ENCODE results near the gene DCDC2C. TPM values are rescaled to one million over a fixed set of nuclear protein-coding genes. Genes with fewer than 3 reads are reported as not detected.

The DCDC2C gene
- total RNA-seq, 1 donor from 2014 or later = not detected

- TF ChIP-seq CTCF (IDR thresholded peaks at IDR 0.05; ENCODE audit: unreplicated experiment) = no peak
- Mint-ChIP-seq H3K4me1 (no peaks in the 10 kb centered on the region), H3K36me3 (no peaks in the 10 kb centered on the region)
Observed at GRCh38 chr2:3870222-3870621, 166.8 kb downstream of the DCDC2C start.

GRCh38 chr2:3871002-3871401 is 167.6 kb downstream of the DCDC2C start:
- TF ChIP-seq CTCF (IDR thresholded peaks at IDR 0.05; ENCODE audit: unreplicated experiment) = no peak
- H3K4me1 Mint-ChIP-seq = no peaks in the 10 kb centered on the region
- no peak overlapping the region for H3K4me3 Mint-ChIP-seq
- peaks cover 2% of the 10 kb centered on the region for H3K27me3 Mint-ChIP-seq (ENCODE audit: low read depth)
- H3K9me3 Mint-ChIP-seq = no peaks in the 10 kb centered on the region
- no peaks in the 10 kb centered on the region for H3K36me3 Mint-ChIP-seq
- no peak for DNase-seq (ENCODE audit: low spot score in 2 of 2, unreplicated experiment in 2 of 2)
- no peak overlapping the region for H3K27ac Mint-ChIP-seq

More at GRCh38 chr2:3870222-3870621, 166.8 kb downstream of the DCDC2C start:
- Mint-ChIP-seq H3K27ac (no peak overlapping the region), H3K27me3 (ENCODE audit: low read depth) (no peaks in the 10 kb centered on the region), H3K9me3 (no peaks in the 10 kb centered on the region), H3K4me3 (no peak overlapping the region)
- DNase-seq (ENCODE audit: low spot score in 2 of 2, unreplicated experiment in 2 of 2) = no peak

- H3K27ac Mint-ChIP-seq = no peak overlapping the region
- no peak for TF ChIP-seq CTCF (IDR thresholded peaks at IDR 0.05; ENCODE audit: unreplicated experiment)
- H3K27me3 Mint-ChIP-seq (ENCODE audit: low read depth) = peaks cover 7% of the 10 kb centered on the region
- H3K4me1 Mint-ChIP-seq = no peaks in the 10 kb centered on the region
- no peaks in the 10 kb centered on the region for H3K9me3 Mint-ChIP-seq
- no peak overlapping the region for H3K4me3 Mint-ChIP-seq
- H3K36me3 Mint-ChIP-seq = no peaks in the 10 kb centered on the region
- DNase-seq (ENCODE audit: low spot score in 2 of 2, unreplicated experiment in 2 of 2) = no peak
Observed at GRCh38 chr2:3872451-3872850, 169.1 kb downstream of the DCDC2C start.

- no peak for TF ChIP-seq CTCF (IDR thresholded peaks at IDR 0.05; ENCODE audit: unreplicated experiment)
- H3K4me1 Mint-ChIP-seq = no peaks in the 10 kb centered on the region
- H3K27me3 Mint-ChIP-seq (ENCODE audit: low read depth) = peaks cover 13% of the 10 kb centered on the region
- no peak overlapping the region for H3K27ac Mint-ChIP-seq
- DNase-seq (ENCODE audit: low spot score in 2 of 2, unreplicated experiment in 2 of 2) = no peak
- no peak overlapping the region for H3K4me3 Mint-ChIP-seq
- H3K9me3 Mint-ChIP-seq = no peaks in the 10 kb centered on the region
- H3K36me3 Mint-ChIP-seq = no peaks in the 10 kb centered on the region
Observed at GRCh38 chr2:3873899-3874298, 170.5 kb downstream of the DCDC2C start.

GRCh38 chr2:3876221-3876620 is 172.8 kb downstream of the DCDC2C start:
- H3K27ac Mint-ChIP-seq = no peak overlapping the region
- H3K4me1 Mint-ChIP-seq = no peaks in the 10 kb centered on the region
- TF ChIP-seq CTCF (IDR thresholded peaks at IDR 0.05; ENCODE audit: unreplicated experiment) = no peak
- H3K27me3 Mint-ChIP-seq (ENCODE audit: low read depth) = peaks cover 22% of the 10 kb centered on the region
- DNase-seq (ENCODE audit: low spot score in 2 of 2, unreplicated experiment in 2 of 2) = no peak
- no peaks in the 10 kb centered on the region for H3K36me3 Mint-ChIP-seq
- no peak overlapping the region for H3K4me3 Mint-ChIP-seq
- peaks cover 4% of the 10 kb centered on the region for H3K9me3 Mint-ChIP-seq

GRCh38 chr2:3876685-3877084 is 173.3 kb downstream of the DCDC2C start:
- Mint-ChIP-seq H3K4me3 (no peak overlapping the region), H3K9me3 (peaks cover 7% of the 10 kb centered on the region), H3K4me1 (no peaks in the 10 kb centered on the region), H3K36me3 (no peaks in the 10 kb centered on the region), H3K27ac (no peak overlapping the region), H3K27me3 (ENCODE audit: low read depth) (peaks cover 22% of the 10 kb centered on the region)
- DNase-seq (ENCODE audit: low spot score in 2 of 2, unreplicated experiment in 2 of 2) = no peak
- no peak for TF ChIP-seq CTCF (IDR thresholded peaks at IDR 0.05; ENCODE audit: unreplicated experiment)

Measured in mesothelial cell of epicardium (in vitro differentiated cells).